Right lung (tissue), 5 donors: ENCODE data around the gene NRXN2. TPM values are rescaled to one million over a fixed set of nuclear protein-coding genes. Genes with fewer than 3 reads are reported as not detected.
"Not testable (repeated sequence)": the region's sequence is repeated elsewhere in the genome, so short reads cannot be mapped to it uniquely, and the experiment has no call there.

Experiments used
- DNase-seq, 2 donors: peaks; one replicate each; pipeline ENCODE4 v3.0.0-alpha.2; 2013
- polyA plus RNA-seq, 5 donors: library from polyadenylated mRNA; unstranded; fragments of 120-200 nt; gene quantifications; one replicate each; pipeline versions ENCODE4 v1.2.1 to v1.2.3, GENCODE V29; 2013; ENCODE audit warnings: inconsistent platforms in 1 of 5, low replicate concordance in 1 of 5; ENCODE audit not compliant: insufficient read length in 5 of 5, insufficient read depth in 1 of 5

The NRXN2 gene
- polyA plus RNA-seq, 5 donors: 6.3 to 18.3 (median 9.1) TPM

- DNase-seq: no peak
These were observed 43.2 kb downstream of the NRXN2 start for GRCh38 chr11:64679846-64680245.

GRCh38 chr11:64677441-64678023, 45.5 kb downstream of the NRXN2 start:
- no peak for DNase-seq

GRCh38 chr11:64676261-64676615, 46.8 kb downstream of the NRXN2 start:
- no peak for DNase-seq

- no peak for DNase-seq
These were observed 47.3 kb downstream of the NRXN2 start for GRCh38 chr11:64675450-64676260.

DNA sequence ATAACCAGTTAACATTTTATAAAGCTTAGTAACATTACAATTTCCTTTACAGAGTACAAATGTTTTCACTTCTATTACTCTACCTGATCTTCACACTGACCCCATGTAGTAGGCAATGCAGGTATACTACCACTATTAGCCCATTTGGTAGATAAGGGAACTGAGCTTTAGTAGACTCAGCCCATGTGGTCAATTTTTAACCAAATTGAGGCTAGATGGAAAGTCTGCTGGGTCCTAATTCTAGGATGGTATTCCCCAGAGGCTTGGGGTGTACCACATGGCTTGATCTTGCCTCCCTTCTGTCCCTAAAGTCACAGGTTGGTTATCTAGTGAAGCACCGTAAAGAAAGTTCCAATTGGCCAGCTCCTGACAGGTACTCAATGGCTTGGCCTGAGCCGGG, 48.2 kb downstream of the NRXN2 start:
- DNase-seq: no peak

DNA sequence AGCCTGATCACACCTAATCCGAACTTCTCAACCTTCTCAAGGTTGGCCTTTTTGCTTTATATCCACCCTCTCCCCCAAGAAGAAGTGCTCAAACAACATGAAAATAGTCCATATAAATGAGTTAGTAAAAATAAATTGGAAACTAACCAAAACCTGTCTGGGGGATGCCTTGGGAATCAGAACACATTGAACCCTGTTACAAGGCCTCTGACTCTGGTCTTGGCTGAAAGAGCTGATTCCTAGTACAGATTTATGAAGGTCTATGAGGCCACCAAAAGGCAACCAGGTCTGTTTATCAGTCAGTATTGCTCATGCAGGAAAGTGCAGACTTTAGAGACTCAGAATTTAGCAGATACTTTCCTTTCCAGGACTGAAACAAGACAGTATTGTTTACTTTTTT, 49.7 kb downstream of the NRXN2 start:
- DNase-seq: no peak

DNA sequence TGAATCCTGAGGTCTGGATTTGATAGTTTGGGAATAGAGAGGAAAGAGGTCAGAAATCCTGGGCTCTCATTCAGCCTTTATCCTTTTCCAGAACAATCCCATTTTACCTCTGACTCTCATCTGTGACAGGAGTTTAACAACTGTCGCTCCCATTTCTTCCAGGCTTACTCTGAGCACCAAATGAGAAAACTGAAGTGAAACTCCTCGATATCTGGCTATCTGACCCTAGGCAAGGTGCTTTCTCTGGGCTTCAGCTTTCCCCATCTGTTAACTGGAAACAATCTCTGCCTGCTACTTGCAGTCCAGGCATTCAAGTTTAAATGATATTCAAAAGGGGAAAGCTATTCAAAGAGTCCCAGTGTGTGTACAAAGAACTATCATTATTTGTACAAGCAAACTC, 50.1 kb downstream of the NRXN2 start:
- DNase-seq: no peak

GRCh38 chr11:64670975-64671374, 52.0 kb downstream of the NRXN2 start:
- no peak for DNase-seq

- no peak for DNase-seq
These were observed 55.7 kb downstream of the NRXN2 start for GRCh38 chr11:64667154-64667745.

- DNase-seq: no peak
These were observed 57.6 kb downstream of the NRXN2 start for GRCh38 chr11:64665411-64665821.

DNA sequence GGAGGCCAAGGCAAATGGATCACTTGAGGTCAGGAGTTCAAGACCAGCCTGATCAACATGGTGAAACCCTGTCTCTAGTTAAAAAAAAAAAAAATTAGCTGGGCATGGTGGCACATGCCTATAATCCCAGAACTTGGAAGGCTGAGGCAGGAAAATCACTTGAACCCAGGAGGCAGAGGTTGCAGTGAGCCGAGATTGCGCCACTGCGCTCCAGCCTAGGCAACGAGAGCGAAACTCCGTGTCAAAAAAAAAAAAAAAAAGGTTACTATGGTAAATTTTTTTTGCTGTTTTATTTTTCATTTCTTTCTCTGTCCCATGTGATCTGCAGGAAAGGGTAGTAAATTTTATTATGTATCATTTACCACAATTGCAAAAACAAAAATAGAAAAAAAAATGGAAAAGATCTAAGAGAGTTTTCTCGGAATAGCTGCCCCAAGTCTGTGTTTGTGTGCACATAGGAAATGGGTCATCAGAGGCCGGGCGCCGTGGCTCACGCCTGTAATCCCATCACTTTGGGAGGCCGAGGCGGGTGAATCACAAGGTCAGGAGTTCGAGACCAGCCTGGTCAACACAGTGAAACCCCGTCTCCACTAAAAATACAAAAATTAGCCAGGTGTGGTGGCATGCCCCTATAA, 58.6 kb downstream of the NRXN2 start:
- DNase-seq: not testable (repeated sequence)

GRCh38 chr11:64663656-64664055, 59.3 kb downstream of the NRXN2 start:
- no peak for DNase-seq

DNA sequence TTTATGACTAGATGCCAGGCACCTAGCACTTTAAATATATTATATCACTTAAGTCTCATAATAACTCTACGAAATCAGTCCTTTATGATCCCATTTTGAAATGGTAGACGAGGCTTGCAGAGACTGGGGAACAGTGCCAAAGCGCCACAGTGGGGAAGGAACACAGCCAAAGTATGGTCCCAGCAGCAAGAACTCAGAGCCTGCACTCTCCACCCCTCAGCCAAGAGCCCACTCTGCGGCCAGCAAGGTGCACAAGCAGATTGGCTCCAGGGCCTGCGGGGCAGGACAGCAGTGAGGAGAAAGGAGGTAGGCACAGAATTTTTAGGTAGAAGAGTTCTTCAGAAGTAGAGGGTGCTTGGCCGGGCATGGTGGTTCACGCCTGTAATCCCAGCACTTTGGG, 61.4 kb downstream of the NRXN2 start:
- no peak for DNase-seq

- peak; percentile 44 to 48 for DNase-seq
These were observed 61.9 kb downstream of the NRXN2 start for GRCh38 chr11:64661146-64661545.

DNA sequence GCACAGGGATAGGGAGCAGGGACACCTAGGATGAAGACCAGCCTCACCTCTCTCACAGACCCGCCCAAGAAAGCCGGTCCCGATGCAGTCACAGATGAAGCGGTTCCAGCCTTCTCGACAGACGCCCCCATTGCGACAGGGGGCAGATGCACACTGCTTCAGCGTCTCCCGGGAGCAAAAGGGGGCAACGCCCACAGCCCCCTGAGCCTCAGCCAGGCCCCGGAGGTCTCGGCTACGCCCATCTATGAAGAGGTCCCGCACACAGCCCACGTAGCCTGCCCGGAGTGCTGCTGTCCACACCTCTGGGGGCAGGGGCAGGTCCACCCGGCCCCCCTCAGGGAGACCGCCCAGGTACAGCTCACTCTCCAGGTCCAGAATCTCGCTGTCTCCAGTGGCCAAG, 62.3 kb downstream of the NRXN2 start:
- DNase-seq: no peak

- no peak for DNase-seq
These were observed 62.8 kb downstream of the NRXN2 start for GRCh38 chr11:64660205-64660604.

GRCh38 chr11:64659417-64660144, 63.4 kb downstream of the NRXN2 start:
- DNase-seq: no peak

DNA sequence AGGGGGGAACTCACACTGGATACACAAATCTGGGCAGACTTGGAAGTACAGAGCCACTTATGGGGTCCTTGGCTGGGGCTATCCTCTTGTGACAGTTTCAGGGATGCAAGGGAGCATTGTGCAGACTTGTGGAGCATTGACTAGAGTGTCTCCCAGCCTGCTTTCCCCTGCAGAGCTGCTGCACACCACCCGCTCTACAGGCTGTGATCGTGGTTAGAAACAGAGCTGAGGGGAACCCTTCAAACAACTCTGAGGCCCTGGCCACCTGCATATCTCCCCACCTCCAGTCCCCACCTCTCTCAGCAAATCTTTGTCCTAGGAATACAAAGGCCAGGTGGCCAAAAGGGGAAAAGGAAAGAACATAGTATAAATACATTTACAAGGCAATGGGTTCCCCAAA, 64.7 kb downstream of the NRXN2 start:
- DNase-seq: no peak

- DNase-seq: no peak
These were observed 66.1 kb downstream of the NRXN2 start for GRCh38 chr11:64656862-64657261.

DNA sequence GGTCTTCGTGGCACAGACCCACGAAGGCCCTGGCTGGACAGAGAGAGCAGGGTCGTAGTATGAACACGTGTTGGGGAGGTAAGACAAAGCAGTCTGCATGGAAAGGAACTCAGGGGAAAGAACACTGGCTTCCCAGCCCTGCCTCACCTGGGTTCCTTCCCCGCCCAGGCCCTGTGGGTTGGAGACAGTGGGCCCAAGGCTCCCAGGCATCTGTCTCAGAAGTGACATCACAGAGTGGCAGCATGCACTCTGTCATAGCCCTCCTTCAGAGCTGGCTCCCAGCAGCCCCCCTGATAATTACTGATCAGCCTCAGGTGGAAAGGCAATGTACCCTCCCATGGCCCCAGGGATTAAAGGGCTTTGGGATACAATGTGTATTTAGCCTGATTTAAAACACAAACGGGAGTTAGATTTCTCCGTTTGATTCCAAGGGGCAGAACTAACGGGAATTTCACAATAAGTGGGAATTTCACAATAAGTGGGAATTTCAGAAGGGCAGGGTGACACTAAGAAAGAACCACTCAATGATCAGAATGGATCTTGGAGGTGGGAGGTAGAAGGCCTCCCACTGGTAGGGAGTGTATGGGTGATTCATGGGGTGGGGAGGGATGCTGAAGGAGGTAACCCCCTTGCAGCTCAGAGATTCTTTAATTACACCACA, 66.9 kb downstream of the NRXN2 start:
- DNase-seq: peak; percentile 36 to 49

DNA sequence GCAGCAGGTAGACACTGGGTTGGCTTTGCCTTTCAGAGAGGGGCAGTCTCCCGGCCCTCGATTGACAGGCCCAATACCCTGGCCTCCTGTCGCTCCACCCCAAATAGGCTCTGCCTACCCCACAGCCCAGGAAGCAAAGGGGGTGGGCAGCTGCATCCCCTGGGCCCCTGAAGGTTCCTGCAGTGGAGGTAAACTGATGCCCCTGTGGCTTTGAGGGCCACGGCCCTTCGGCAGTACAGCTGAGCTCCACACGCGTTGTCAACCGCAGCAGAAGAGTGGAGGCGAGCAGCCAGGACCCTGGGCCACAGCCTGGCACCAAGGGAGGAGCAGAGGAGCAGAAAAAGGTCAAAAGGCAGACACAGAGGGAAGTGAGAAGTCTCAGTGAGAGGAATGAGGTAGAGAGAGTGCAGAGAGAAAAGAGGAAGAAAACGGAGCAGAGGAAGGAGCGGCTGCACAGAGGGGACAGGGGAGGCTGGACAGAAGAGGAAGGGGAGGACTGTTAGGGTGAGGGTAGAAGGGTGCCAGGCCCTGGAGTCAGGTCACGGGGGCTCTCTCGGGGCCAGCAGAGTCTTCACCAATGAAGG, 67.9 kb downstream of the NRXN2 start:
- DNase-seq: no peak
